Loucy (cell line): ENCODE data around the gene PDK1.

Experiments
- EZH2phosphoT487 ChIP-seq: fragments of 200-600 bp; IDR thresholded peaks from 2 replicates; pipeline ENCODE4 v1.6.1; 2018; ENCODE audit warnings: antibody characterized with exemption, mild to moderate bottlenecking, moderate library complexity, borderline replicate concordance
- TF ChIP-seq, protein P1 (sequence below): fragments of 200-600 bp; sonication (generic); conservative IDR thresholded peaks from 2 replicates; pipeline ENCODE4 v1.5.1; 2014; ENCODE audit warnings: mild to moderate bottlenecking, antibody characterized with exemption, low read length

DNA sequence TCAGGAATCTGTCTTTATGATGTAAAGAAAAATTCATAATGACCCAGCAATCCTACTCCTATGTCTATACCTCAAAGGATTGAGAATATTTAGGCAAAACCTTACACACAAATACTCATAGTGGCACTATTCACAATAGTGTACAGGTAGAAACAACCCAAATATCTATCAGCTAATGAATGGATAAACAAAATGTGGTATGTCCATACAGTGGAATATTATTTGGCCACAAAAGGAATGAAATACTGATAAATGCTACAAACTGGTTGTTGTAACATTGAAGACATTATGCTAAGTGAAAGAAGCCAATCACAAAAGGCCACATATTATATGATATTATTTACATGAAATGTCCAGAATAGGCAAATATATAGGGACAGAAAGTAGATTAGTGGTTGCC, 24.7 kb downstream of the PDK1 start:
- TF ChIP-seq, protein P1, sequence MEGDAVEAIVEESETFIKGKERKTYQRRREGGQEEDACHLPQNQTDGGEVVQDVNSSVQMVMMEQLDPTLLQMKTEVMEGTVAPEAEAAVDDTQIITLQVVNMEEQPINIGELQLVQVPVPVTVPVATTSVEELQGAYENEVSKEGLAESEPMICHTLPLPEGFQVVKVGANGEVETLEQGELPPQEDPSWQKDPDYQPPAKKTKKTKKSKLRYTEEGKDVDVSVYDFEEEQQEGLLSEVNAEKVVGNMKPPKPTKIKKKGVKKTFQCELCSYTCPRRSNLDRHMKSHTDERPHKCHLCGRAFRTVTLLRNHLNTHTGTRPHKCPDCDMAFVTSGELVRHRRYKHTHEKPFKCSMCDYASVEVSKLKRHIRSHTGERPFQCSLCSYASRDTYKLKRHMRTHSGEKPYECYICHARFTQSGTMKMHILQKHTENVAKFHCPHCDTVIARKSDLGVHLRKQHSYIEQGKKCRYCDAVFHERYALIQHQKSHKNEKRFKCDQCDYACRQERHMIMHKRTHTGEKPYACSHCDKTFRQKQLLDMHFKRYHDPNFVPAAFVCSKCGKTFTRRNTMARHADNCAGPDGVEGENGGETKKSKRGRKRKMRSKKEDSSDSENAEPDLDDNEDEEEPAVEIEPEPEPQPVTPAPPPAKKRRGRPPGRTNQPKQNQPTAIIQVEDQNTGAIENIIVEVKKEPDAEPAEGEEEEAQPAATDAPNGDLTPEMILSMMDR, result no peak
- TF ChIP-seq EZH2phosphoT487, result no peak
